ENCODE measurements around the gene QPCT. TPM values are rescaled to one million over a fixed set of nuclear protein-coding genes. Genes with fewer than 3 reads are reported as not detected.

The QPCT gene
- total RNA-seq, 2 experiments from 2014 or later = 3.5 to 52.6 TPM

DNA sequence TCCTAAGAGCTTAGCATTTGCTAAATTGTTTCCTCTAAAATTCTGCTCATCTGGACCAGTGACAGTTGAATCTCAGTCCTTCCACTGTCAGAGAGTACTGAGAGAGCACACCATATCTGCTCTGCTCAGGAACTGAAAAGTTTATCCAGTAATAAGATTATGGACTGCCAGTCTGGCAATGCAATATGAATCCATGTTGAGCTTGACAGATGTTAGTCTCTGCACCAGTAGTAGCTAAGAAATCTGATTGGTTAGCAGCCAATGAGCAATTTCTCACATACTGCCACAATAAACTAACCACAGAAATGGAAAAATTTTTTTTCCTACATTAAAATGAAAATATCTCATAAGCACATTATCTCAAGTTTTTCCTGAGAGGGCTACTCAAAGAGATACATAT lies 22.1 kb upstream of the QPCT start:
- ChIA-PET CTCF (ENCODE audit: unreplicated experiment) (no interaction called here), POLR2A (interaction anchor here (0.6 to 17.9 kb wide), 22 partner anchors 7 to 1310 kb away, joined by 3 to 365 read pairs (median 7); no protein-coding TSS in a partner anchor)
- Histone ChIP-seq H3K4me1 (ENCODE audit: insufficient read depth, low read length, poor library complexity, severe bottlenecking) (peaks cover 67% of the 10 kb centered on the region), H3K4me2 (ENCODE audit: low read length) (peak overlapping the region; percentile 96), H3K79me2 (ENCODE audit: insufficient read depth, low read depth, low read length) (peaks cover 68% of the 10 kb centered on the region), H3K9me2 (ENCODE audit: insufficient read depth, low read length) (no peaks in the 10 kb centered on the region), H3K27ac (ENCODE audit: low read depth, low read length, poor library complexity, severe bottlenecking) (peak overlapping the region; percentile 81), H3K36me3 (ENCODE audit: insufficient read depth, low read length) (peaks cover 62% of the 10 kb centered on the region), H4K20me1 (ENCODE audit: insufficient read depth, low read length) (peaks cover 44% of the 10 kb centered on the region), H3K4me3 (ENCODE audit: low read depth, low read length, poor library complexity, severe bottlenecking) (peak overlapping the region; percentile 98), H3K9me3 (ENCODE audit: low read length) (no peaks in the 10 kb centered on the region), H2AFZ (ENCODE audit: low read length) (no peak overlapping the region)
- peak; percentile 50 for DNase-seq (ENCODE audit: low spot score)
- BruUV-seq (replicated peaks) = no TSS peak
- intact Hi-C loops (cut with micrococcal nuclease; ENCODE audit: unreplicated experiment) = loop anchor here (1.0 to 5.0 kb wide), 3 partner anchors 15 to 332 kb away; partner anchors contain the start of gene CEBPZOS
- no peak for TF ChIP-seq EZH2phosphoT487 (IDR thresholded peaks at IDR 0.05; ENCODE audit: borderline replicate concordance, low read depth, low read length)

GRCh38 chr2:37323176-37323780 lies 21.2 kb upstream of the QPCT start:
- TF ChIP-seq, protein P1, sequence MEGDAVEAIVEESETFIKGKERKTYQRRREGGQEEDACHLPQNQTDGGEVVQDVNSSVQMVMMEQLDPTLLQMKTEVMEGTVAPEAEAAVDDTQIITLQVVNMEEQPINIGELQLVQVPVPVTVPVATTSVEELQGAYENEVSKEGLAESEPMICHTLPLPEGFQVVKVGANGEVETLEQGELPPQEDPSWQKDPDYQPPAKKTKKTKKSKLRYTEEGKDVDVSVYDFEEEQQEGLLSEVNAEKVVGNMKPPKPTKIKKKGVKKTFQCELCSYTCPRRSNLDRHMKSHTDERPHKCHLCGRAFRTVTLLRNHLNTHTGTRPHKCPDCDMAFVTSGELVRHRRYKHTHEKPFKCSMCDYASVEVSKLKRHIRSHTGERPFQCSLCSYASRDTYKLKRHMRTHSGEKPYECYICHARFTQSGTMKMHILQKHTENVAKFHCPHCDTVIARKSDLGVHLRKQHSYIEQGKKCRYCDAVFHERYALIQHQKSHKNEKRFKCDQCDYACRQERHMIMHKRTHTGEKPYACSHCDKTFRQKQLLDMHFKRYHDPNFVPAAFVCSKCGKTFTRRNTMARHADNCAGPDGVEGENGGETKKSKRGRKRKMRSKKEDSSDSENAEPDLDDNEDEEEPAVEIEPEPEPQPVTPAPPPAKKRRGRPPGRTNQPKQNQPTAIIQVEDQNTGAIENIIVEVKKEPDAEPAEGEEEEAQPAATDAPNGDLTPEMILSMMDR (conservative IDR thresholded peaks at IDR 0.05; ENCODE audit: low read length) = no peak
- no peak for TF ChIP-seq EZH2phosphoT487 (IDR thresholded peaks at IDR 0.05; ENCODE audit: borderline replicate concordance, low read depth, low read length)
- no peak overlapping the region for H2AFZ ChIP-seq (ENCODE audit: low read length)
- peaks cover 35% of the 10 kb centered on the region for H4K20me1 ChIP-seq (ENCODE audit: insufficient read depth, low read length)
- no peaks in the 10 kb centered on the region for H3K9me2 ChIP-seq (ENCODE audit: insufficient read depth, low read length)
- DNase-seq (ENCODE audit: low spot score) = peak; percentile 41
- H3K4me1 ChIP-seq (ENCODE audit: insufficient read depth, low read length, poor library complexity, severe bottlenecking) = peaks cover 58% of the 10 kb centered on the region
- peak overlapping the region; percentile 98 for H3K4me3 ChIP-seq (ENCODE audit: low read depth, low read length, poor library complexity, severe bottlenecking)
- BruUV-seq (replicated peaks) = TSS peak; percentile 41
- H3K27ac ChIP-seq (ENCODE audit: low read depth, low read length, poor library complexity, severe bottlenecking) = peak overlapping the region; percentile 81
- ChIA-PET CTCF (ENCODE audit: unreplicated experiment) (no interaction called here), POLR2A (interaction anchor here (0.6 to 17.9 kb wide), 20 partner anchors 8 to 1197 kb away, joined by 3 to 365 read pairs (median 10); partner anchors contain the start of gene EIF2AK2)
- H3K9me3 ChIP-seq (ENCODE audit: low read length) = no peaks in the 10 kb centered on the region
- H3K36me3 ChIP-seq (ENCODE audit: insufficient read depth, low read length) = peaks cover 53% of the 10 kb centered on the region
- H3K79me2 ChIP-seq (ENCODE audit: insufficient read depth, low read depth, low read length) = peaks cover 59% of the 10 kb centered on the region
- intact Hi-C loops (cut with micrococcal nuclease; ENCODE audit: unreplicated experiment) = loop anchor here (2.0 to 5.0 kb wide), 2 partner anchors 126 to 332 kb away; partner anchors contain the start of gene CEBPZOS
- H3K4me2 ChIP-seq (ENCODE audit: low read length) = peak overlapping the region; percentile 96

DNA sequence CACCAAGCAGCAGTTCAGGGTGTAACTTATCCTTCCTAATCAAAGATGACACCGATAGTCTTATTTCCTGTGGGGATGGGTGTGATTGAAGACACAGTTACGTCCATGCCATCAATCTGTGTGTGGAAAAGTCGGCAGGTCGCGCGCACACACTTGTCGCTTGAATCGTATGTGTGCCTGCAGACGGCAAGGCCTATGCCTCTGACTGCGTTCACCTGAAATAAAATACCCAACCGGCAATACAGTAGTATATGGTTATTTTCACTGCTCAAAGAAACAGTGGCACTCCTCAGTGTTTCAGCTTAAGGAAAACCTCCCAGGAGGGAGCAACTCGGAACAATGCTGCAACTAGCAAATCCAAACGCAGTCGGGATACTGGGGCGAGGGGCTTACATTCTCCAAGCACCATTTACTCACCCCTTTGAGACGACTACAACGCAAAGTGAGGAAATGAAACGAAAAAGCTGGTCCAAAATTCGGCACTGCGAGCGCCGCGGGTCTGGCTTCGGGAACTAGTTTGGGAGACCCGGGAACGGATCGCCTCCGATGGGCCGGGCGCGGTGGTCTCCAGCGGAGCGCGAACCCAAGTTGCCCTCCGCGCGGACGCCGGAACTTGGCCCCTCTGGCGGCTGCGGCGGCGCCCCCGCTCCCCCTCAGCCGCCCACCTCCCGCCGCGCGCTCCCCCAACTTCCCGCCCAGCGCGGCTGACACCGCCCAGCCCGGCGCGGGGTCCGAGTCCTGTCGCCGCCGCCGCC lies 20.5 kb upstream of the QPCT start:
- Histone ChIP-seq H3K4me2 (ENCODE audit: low read length) (peak overlapping the region; percentile 96), H3K36me3 (ENCODE audit: insufficient read depth, low read length) (peaks cover 48% of the 10 kb centered on the region), H3K79me2 (ENCODE audit: insufficient read depth, low read depth, low read length) (peaks cover 52% of the 10 kb centered on the region), H3K27ac (ENCODE audit: low read depth, low read length, poor library complexity, severe bottlenecking) (peak overlapping the region; percentile 81), H3K9me2 (ENCODE audit: insufficient read depth, low read length) (no peaks in the 10 kb centered on the region), H3K4me3 (ENCODE audit: low read depth, low read length, poor library complexity, severe bottlenecking) (peak overlapping the region; percentile 98), H3K4me1 (ENCODE audit: insufficient read depth, low read length, poor library complexity, severe bottlenecking) (peaks cover 51% of the 10 kb centered on the region), H4K20me1 (ENCODE audit: insufficient read depth, low read length) (peaks cover 34% of the 10 kb centered on the region), H2AFZ (ENCODE audit: low read length) (peak overlapping the region; percentile 57; the same call in 1 of the 2 replicates), H3K9me3 (ENCODE audit: low read length) (no peaks in the 10 kb centered on the region)
- BruUV-seq (replicated peaks) = no TSS peak
- DNase-seq (ENCODE audit: low spot score) = peak; percentile 69
- ChIA-PET CTCF (ENCODE audit: unreplicated experiment) (no interaction called here), POLR2A (interaction anchor here (0.6 to 17.9 kb wide), 15 partner anchors 9 to 1196 kb away, joined by 3 to 365 read pairs (median 14); partner anchors contain the start of gene EIF2AK2)
- intact Hi-C loops (cut with micrococcal nuclease; ENCODE audit: unreplicated experiment) = loop anchor here (1.0 to 5.0 kb wide), 4 partner anchors 8 to 331 kb away; partner anchors contain the start of gene CEBPZOS
- no peak for TF ChIP-seq EZH2phosphoT487 (IDR thresholded peaks at IDR 0.05; ENCODE audit: borderline replicate concordance, low read depth, low read length)
- TF ChIP-seq, protein P1 (conservative IDR thresholded peaks at IDR 0.05; ENCODE audit: low read length) = peak; percentile 10; the same call in 1 of the 2 replicates
